ENCODE measurements around the gene TSHR.

The TSHR gene

DNA sequence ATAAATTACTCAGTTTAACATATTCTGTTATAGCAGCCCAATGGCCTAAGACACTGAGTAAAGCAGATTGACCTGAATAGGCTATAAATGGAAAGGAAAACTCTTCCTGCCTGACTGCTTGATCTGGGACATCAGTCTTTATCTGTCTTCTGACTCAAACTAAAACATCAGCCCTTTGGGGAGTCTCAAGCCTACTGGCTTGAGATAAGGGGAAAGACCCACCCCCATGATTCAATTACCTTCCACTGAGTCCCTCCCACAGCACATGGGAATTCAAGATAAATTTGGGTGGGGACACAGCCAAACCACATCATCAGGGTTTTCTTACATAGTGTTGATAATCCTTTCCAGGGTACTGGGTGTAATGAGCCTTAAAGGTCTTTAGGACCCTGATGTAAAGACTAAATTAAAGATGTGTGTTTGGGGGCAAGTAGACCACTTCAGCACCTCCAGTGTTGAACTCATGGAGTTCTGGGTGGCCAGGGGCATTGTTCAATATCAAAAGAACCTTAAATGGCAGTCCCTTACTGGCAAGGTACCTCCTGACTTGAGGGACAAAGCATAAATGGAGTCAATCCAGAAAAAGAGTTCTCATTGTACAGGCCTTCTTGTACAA, 67.8 kb downstream of the TSHR start:
- no peak overlapping the region for H2BK120ac ChIP-seq (ENCODE audit: low read depth, low read length)
- no peak overlapping the region for H2BK15ac ChIP-seq (ENCODE audit: low read depth, poor library complexity, severe bottlenecking)
- no peak overlapping the region for H3K4me3 ChIP-seq (ENCODE audit: insufficient read depth in 1 of 2, low read depth in 1 of 2, low read length in 2 of 2)
- H3K14ac ChIP-seq (ENCODE audit: low read length in 2 of 2): no peak overlapping the region
- no peak overlapping the region for H2BK12ac ChIP-seq (ENCODE audit: low read length in 2 of 2)
- no peaks in the 10 kb centered on the region for H3K9me3 ChIP-seq (ENCODE audit: control insufficient read depth, low read length)
- no peak overlapping the region for H3K18ac ChIP-seq (ENCODE audit: low read depth in 1 of 2, low read length in 2 of 2)
- H3K4me1 ChIP-seq (ENCODE audit: control insufficient read depth, insufficient read depth, low read depth, low read length): no peaks in the 10 kb centered on the region
- H3K36me3 ChIP-seq (ENCODE audit: control insufficient read depth in 1 of 2, insufficient read depth in 2 of 2, low read depth in 1 of 2, low read length in 2 of 2): no peaks in the 10 kb centered on the region
- H4K91ac ChIP-seq (ENCODE audit: low read length): no peak overlapping the region
- H3K4ac ChIP-seq (ENCODE audit: low read depth in 1 of 2, low read length in 2 of 2): no peak overlapping the region
- DNase-seq: no peak
- no peak overlapping the region for H3K27ac ChIP-seq (ENCODE audit: low read length, poor library complexity, severe bottlenecking)
- H3K27me3 ChIP-seq (ENCODE audit: control insufficient read depth in 1 of 2, insufficient read depth in 1 of 2, low read length in 2 of 2): no peaks in the 10 kb centered on the region
- H3K4me2 ChIP-seq (ENCODE audit: low read length, poor library complexity, severe bottlenecking): no peak overlapping the region
- H2AFZ ChIP-seq (ENCODE audit: low read depth, low read length): no peak overlapping the region
- H3K9ac ChIP-seq (ENCODE audit: low read length): no peak overlapping the region
- H3K23ac ChIP-seq (ENCODE audit: low read length in 2 of 2): no peak overlapping the region
- H2BK5ac ChIP-seq (ENCODE audit: low read depth, low read length, poor library complexity, severe bottlenecking): no peak overlapping the region
- no peak overlapping the region for H2AK5ac ChIP-seq (ENCODE audit: low read length, severe bottlenecking)
- H4K8ac ChIP-seq (ENCODE audit: low read length): no peak overlapping the region
- no peaks in the 10 kb centered on the region for H3K79me1 ChIP-seq (replicated peaks; ENCODE audit: low read length, poor library complexity, severe bottlenecking)

DNA sequence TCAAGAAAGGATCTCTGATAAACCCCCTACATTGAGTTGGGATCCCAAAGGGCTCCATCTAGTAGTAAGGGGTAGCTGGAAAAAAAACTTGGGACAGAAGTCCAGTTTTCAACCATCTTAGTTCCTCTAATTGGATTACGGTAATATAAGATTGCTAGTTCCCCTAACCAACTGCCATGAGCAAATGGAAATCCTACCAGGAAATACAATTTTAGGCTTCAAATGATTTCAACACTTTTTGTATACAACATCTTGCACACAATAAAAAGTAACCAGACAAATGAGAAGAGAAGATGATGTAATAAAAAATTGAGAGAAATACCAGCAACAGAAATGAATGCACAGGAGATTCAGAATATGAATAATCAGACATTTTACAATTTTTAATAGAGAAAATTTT, 73.0 kb downstream of the TSHR start:
- no peaks in the 10 kb centered on the region for H3K4me1 ChIP-seq (ENCODE audit: control insufficient read depth, insufficient read depth, low read depth, low read length)
- no peak overlapping the region for H3K27ac ChIP-seq (ENCODE audit: low read length, poor library complexity, severe bottlenecking)
- H3K9me3 ChIP-seq (ENCODE audit: control insufficient read depth, low read length): peaks cover 4% of the 10 kb centered on the region
- no peak overlapping the region for H3K4me3 ChIP-seq (ENCODE audit: insufficient read depth in 1 of 2, low read depth in 1 of 2, low read length in 2 of 2)
- no peak overlapping the region for H2BK5ac ChIP-seq (ENCODE audit: low read depth, low read length, poor library complexity, severe bottlenecking)
- no peak overlapping the region for H3K4me2 ChIP-seq (ENCODE audit: low read length, poor library complexity, severe bottlenecking)
- no peaks in the 10 kb centered on the region for H3K36me3 ChIP-seq (ENCODE audit: control insufficient read depth in 1 of 2, insufficient read depth in 2 of 2, low read depth in 1 of 2, low read length in 2 of 2)
- no peak overlapping the region for H2BK120ac ChIP-seq (ENCODE audit: low read depth, low read length)
- H3K18ac ChIP-seq (ENCODE audit: low read depth in 1 of 2, low read length in 2 of 2): no peak overlapping the region
- DNase-seq: no peak
- no peak overlapping the region for H3K23ac ChIP-seq (ENCODE audit: low read length in 2 of 2)
- H3K4ac ChIP-seq (ENCODE audit: low read depth in 1 of 2, low read length in 2 of 2): no peak overlapping the region
- H2AK5ac ChIP-seq (ENCODE audit: low read length, severe bottlenecking): no peak overlapping the region
- H3K79me1 ChIP-seq (replicated peaks; ENCODE audit: low read length, poor library complexity, severe bottlenecking): no peaks in the 10 kb centered on the region
- no peaks in the 10 kb centered on the region for H3K27me3 ChIP-seq (ENCODE audit: control insufficient read depth in 1 of 2, insufficient read depth in 1 of 2, low read length in 2 of 2)
- no peak overlapping the region for H3K14ac ChIP-seq (ENCODE audit: low read length in 2 of 2)
- H2BK12ac ChIP-seq (ENCODE audit: low read length in 2 of 2): no peak overlapping the region
- no peak overlapping the region for H2AFZ ChIP-seq (ENCODE audit: low read depth, low read length)
- H4K8ac ChIP-seq (ENCODE audit: low read length): no peak overlapping the region
- H4K91ac ChIP-seq (ENCODE audit: low read length): no peak overlapping the region
- no peak overlapping the region for H3K9ac ChIP-seq (ENCODE audit: low read length)
- H2BK15ac ChIP-seq (ENCODE audit: low read depth, poor library complexity, severe bottlenecking): no peak overlapping the region
- 100% methylated on average over 1 of the region's 1 CpG for WGBS

DNA sequence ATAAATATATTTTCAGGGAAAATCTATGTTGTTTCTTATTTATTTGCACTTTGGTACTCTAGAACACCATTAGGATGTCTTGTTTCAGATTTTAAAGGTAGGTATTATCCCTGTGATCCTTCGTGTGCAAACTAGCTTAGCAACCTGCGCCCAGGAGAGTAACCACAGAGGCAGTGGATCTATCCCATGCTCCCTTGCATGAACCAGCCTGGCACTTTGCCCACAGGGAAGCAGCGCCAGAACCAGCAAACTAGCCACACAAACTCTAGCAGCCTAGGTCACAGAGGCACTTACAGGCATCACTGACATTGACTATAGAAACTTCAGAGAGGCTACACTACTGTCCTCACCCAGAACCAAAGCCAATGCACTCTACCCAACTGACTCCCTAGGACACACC, 76.1 kb downstream of the TSHR start:
- H3K9ac ChIP-seq (ENCODE audit: low read length): no peak overlapping the region
- no peaks in the 10 kb centered on the region for H3K36me3 ChIP-seq (ENCODE audit: control insufficient read depth in 1 of 2, insufficient read depth in 2 of 2, low read depth in 1 of 2, low read length in 2 of 2)
- no peak overlapping the region for H2BK5ac ChIP-seq (ENCODE audit: low read depth, low read length, poor library complexity, severe bottlenecking)
- no peak overlapping the region for H3K4ac ChIP-seq (ENCODE audit: low read depth in 1 of 2, low read length in 2 of 2)
- peaks cover 13% of the 10 kb centered on the region for H3K9me3 ChIP-seq (ENCODE audit: control insufficient read depth, low read length)
- no peaks in the 10 kb centered on the region for H3K4me1 ChIP-seq (ENCODE audit: control insufficient read depth, insufficient read depth, low read depth, low read length)
- H3K27me3 ChIP-seq (ENCODE audit: control insufficient read depth in 1 of 2, insufficient read depth in 1 of 2, low read length in 2 of 2): no peaks in the 10 kb centered on the region
- H4K8ac ChIP-seq (ENCODE audit: low read length): no peak overlapping the region
- no peak overlapping the region for H2AK5ac ChIP-seq (ENCODE audit: low read length, severe bottlenecking)
- H3K23ac ChIP-seq (ENCODE audit: low read length in 2 of 2): no peak overlapping the region
- H2BK120ac ChIP-seq (ENCODE audit: low read depth, low read length): no peak overlapping the region
- 69% methylated on average over 3 of the region's 3 CpGs for WGBS
- no peak overlapping the region for H3K4me3 ChIP-seq (ENCODE audit: insufficient read depth in 1 of 2, low read depth in 1 of 2, low read length in 2 of 2)
- no peak overlapping the region for H3K18ac ChIP-seq (ENCODE audit: low read depth in 1 of 2, low read length in 2 of 2)
- no peak overlapping the region for H3K27ac ChIP-seq (ENCODE audit: low read length, poor library complexity, severe bottlenecking)
- H2BK12ac ChIP-seq (ENCODE audit: low read length in 2 of 2): no peak overlapping the region
- H3K79me1 ChIP-seq (replicated peaks; ENCODE audit: low read length, poor library complexity, severe bottlenecking): no peaks in the 10 kb centered on the region
- no peak overlapping the region for H3K14ac ChIP-seq (ENCODE audit: low read length in 2 of 2)
- no peak overlapping the region for H2AFZ ChIP-seq (ENCODE audit: low read depth, low read length)
- H4K91ac ChIP-seq (ENCODE audit: low read length): no peak overlapping the region
- no peak overlapping the region for H3K4me2 ChIP-seq (ENCODE audit: low read length, poor library complexity, severe bottlenecking)
- H2BK15ac ChIP-seq (ENCODE audit: low read depth, poor library complexity, severe bottlenecking): no peak overlapping the region
- DNase-seq: no peak

DNA sequence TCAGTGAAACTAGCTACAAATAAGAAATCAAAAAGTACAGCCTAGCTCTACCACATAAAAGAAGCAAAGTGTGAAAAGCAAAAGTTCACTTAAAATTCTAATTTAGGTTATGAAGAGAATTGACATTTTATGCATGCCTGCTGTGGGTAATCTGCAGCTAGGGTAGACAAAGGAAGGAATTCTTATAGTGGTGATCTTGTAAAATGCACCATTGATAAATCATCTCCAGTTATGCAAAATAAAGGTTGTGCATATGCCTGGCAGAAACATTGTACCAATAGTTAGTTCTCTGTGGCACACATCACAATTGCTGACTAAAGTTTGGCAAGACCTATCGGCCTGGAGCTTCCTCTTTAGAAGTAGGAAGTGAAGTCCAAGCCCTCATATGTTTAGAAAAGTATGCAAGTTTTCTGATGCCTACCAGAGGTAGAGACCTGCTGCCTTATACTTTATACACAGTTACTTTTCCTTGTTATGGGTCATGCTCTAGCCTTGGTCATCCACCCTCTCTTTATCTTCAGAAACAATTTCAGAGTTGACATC, 78.3 kb downstream of the TSHR start:
- Histone ChIP-seq H3K79me1 (replicated peaks; ENCODE audit: low read length, poor library complexity, severe bottlenecking) (no peaks in the 10 kb centered on the region), H3K4me2 (ENCODE audit: low read length, poor library complexity, severe bottlenecking) (no peak overlapping the region), H2BK5ac (ENCODE audit: low read depth, low read length, poor library complexity, severe bottlenecking) (no peak overlapping the region), H3K9me3 (ENCODE audit: control insufficient read depth, low read length) (peaks cover 13% of the 10 kb centered on the region), H3K23ac (ENCODE audit: low read length in 2 of 2) (no peak overlapping the region), H3K36me3 (ENCODE audit: control insufficient read depth in 1 of 2, insufficient read depth in 2 of 2, low read depth in 1 of 2, low read length in 2 of 2) (no peaks in the 10 kb centered on the region), H2AK5ac (ENCODE audit: low read length, severe bottlenecking) (no peak overlapping the region), H3K27me3 (ENCODE audit: control insufficient read depth in 1 of 2, insufficient read depth in 1 of 2, low read length in 2 of 2) (no peaks in the 10 kb centered on the region), H3K4me3 (ENCODE audit: insufficient read depth in 1 of 2, low read depth in 1 of 2, low read length in 2 of 2) (no peak overlapping the region), H3K4me1 (ENCODE audit: control insufficient read depth, insufficient read depth, low read depth, low read length) (no peaks in the 10 kb centered on the region), H3K18ac (ENCODE audit: low read depth in 1 of 2, low read length in 2 of 2) (no peak overlapping the region), H3K14ac (ENCODE audit: low read length in 2 of 2) (no peak overlapping the region), H2AFZ (ENCODE audit: low read depth, low read length) (no peak overlapping the region), H2BK12ac (ENCODE audit: low read length in 2 of 2) (no peak overlapping the region), H2BK15ac (ENCODE audit: low read depth, poor library complexity, severe bottlenecking) (no peak overlapping the region), H3K27ac (ENCODE audit: low read length, poor library complexity, severe bottlenecking) (no peak overlapping the region), H2BK120ac (ENCODE audit: low read depth, low read length) (no peak overlapping the region), H4K8ac (ENCODE audit: low read length) (no peak overlapping the region), H4K91ac (ENCODE audit: low read length) (no peak overlapping the region), H3K9ac (ENCODE audit: low read length) (no peak overlapping the region), H3K4ac (ENCODE audit: low read depth in 1 of 2, low read length in 2 of 2) (no peak overlapping the region)
- no peak for DNase-seq
- WGBS: 67% methylated on average over 1 of the region's 1 CpG

Measured in mesenchymal stem cell (in vitro differentiated cells and primary cell).